ENCODE results near the gene GSG1L. TPM values are rescaled to one million over a fixed set of nuclear protein-coding genes. Genes with fewer than 3 reads are reported as not detected.

GSG1L gene
- total RNA-seq, 3 donors from 2014 or later = not detected

GRCh38 chr16:28104404-28104803 lies 40.9 kb upstream of the GSG1L start:
- Histone ChIP-seq H3K27ac (no peak overlapping the region), H3K4me3 (no peak overlapping the region)
- intact Hi-C loops (cut with DNase I; ENCODE audit: low total_unique reads) = no loop called here

DNA sequence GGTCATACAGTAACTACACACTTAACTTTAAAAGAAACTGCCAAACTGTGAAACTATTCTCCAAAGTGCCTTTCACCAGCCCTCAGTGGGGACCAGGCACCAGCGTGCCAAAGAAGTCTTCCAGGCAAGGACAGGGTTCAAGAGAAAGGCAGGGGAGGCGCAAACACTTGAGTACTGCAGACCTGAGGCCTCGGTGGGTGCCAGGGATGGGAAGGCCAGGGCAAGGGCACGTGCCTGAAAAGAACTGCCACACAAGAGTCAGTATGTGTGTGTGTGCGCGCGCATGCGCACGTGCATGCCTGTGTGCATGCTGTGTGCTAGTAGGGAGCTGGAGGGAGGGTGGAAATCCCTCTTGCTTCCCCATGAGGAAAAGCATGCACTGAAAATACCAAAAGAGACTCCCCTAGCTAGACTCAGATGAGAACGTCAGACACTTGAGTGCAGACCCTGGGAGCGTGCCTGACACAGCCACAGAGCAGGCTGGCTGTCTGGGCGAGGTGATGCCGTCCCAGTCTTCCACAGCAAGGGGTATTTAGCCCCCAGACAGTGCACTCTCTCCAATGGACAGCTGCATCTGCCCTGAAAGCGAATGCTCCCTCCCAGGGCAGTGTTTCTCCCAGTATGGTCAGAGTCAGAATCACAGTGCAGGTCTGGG lies 40.1 kb upstream of the GSG1L start:
- Histone ChIP-seq H3K27ac (no peak overlapping the region), H3K4me1 (no peaks in the 10 kb centered on the region), H3K27me3 (no peaks in the 10 kb centered on the region), H3K9me3 (no peaks in the 10 kb centered on the region), H3K36me3 (peaks cover 15% of the 10 kb centered on the region), H3K4me3 (no peak overlapping the region)
- no peak for TF ChIP-seq POLR2AphosphoS5 (IDR thresholded peaks at IDR 0.05)
- TF ChIP-seq CTCF (IDR thresholded peaks at IDR 0.05) = no peak
- TF ChIP-seq POLR2A (IDR thresholded peaks at IDR 0.05) = no peak
- no peak for DNase-seq (ENCODE audit: low spot score in 2 of 2)
- intact Hi-C loops (cut with DNase I; ENCODE audit: low total_unique reads) = no loop called here

More at GRCh38 chr16:28104404-28104803, 40.9 kb upstream of the GSG1L start:
- H3K9me3 ChIP-seq = no peaks in the 10 kb centered on the region
- no peaks in the 10 kb centered on the region for H3K4me1 ChIP-seq
- DNase-seq (ENCODE audit: low spot score in 2 of 2) = no peak
- peaks cover 9% of the 10 kb centered on the region for H3K36me3 ChIP-seq
- TF ChIP-seq POLR2A (IDR thresholded peaks at IDR 0.05) (no peak), POLR2AphosphoS5 (IDR thresholded peaks at IDR 0.05) (no peak), CTCF (IDR thresholded peaks at IDR 0.05) (no peak)
- H3K27me3 ChIP-seq = no peaks in the 10 kb centered on the region

DNA sequence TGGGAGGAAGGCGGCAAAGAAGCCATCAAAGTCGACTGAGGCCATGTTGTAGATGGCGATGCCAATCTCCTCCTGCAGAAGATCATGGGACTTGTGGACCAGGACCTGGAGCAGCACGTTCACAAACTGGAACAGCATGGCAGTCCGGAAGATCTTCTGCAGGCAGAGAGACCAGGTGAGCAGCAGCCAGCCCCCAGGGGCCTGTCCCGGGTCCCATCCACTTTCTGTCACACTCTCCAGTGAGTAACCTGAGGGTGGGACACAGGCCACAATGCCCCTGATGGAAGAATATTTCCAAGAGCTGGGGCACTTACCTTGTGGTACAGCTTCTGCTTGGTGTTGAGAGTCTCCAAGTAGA lies 38.0 kb upstream of the GSG1L start:
- intact Hi-C loops (cut with DNase I; ENCODE audit: low total_unique reads) = no loop called here
- H3K27ac ChIP-seq = no peak overlapping the region
- no peaks in the 10 kb centered on the region for H3K4me1 ChIP-seq
- H3K4me3 ChIP-seq = no peak overlapping the region
- peaks cover 15% of the 10 kb centered on the region for H3K36me3 ChIP-seq
- DNase-seq (ENCODE audit: low spot score in 2 of 2) = no peak
- TF ChIP-seq CTCF (IDR thresholded peaks at IDR 0.05) (no peak), POLR2AphosphoS5 (IDR thresholded peaks at IDR 0.05) (no peak), POLR2A (IDR thresholded peaks at IDR 0.05) (no peak)
- no peaks in the 10 kb centered on the region for H3K9me3 ChIP-seq
- H3K27me3 ChIP-seq = no peaks in the 10 kb centered on the region

DNA sequence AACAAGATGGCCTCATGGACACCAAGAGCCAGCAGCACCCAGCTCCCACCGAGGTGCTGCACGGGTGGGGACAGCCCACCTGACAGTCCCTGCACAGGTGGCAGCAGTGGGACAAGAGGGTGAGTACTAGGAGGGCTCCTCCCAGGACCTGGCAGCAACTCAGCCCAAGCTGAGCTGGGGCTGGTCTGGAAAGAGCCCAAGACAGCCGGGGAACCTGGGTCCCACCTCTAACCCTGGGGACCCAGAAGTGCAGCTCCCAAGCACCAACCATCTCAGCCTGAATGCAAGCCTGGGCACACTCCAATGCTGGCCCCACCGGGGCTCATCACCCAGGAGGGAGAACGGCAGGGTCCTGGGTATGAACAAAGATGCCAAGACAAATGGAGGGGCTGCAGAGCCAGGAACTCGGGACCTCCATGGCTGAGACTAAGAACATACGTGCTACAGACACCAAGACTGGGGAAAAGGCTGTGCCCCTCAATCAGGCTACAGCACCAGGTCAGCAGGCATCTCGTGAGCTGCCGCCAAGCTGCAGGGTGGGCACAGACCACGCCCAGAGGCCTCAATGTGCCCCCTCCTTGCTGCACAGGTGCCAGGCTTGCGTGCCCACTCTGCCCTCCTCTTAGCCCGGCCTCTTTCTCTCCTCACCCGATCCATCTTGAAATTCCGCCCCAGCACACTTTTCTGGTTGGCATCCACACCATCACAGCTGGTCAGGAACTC lies 37.5 kb upstream of the GSG1L start:
- TF ChIP-seq CTCF (IDR thresholded peaks at IDR 0.05) (no peak), POLR2AphosphoS5 (IDR thresholded peaks at IDR 0.05) (no peak), POLR2A (IDR thresholded peaks at IDR 0.05) (no peak)
- no peaks in the 10 kb centered on the region for H3K27me3 ChIP-seq
- H3K4me1 ChIP-seq = no peaks in the 10 kb centered on the region
- H3K36me3 ChIP-seq = peaks cover 12% of the 10 kb centered on the region
- intact Hi-C loops (cut with DNase I; ENCODE audit: low total_unique reads) = no loop called here
- no peak for DNase-seq (ENCODE audit: low spot score in 2 of 2)
- no peak overlapping the region for H3K27ac ChIP-seq
- no peaks in the 10 kb centered on the region for H3K9me3 ChIP-seq
- no peak overlapping the region for H3K4me3 ChIP-seq
